Stimulated activated naive CD8-positive, alpha-beta T cell treated with anti-CD3 and anti-CD28 coated beads, Interleukin-15, Interleukin-2, amounts not matched to agents 100 U/mL and 50 U/mL, for 24 hours (primary cell): ENCODE measurements around the gene QRFP.

Source experiments
- ATAC-seq: fragments of 150-1000 bp; cut with Tn5 transposase; one replicate; pipeline ENCODE4 v1.10.0; 2021
- DNase-seq: peaks from one replicate; pipeline ENCODE4 v3.0.0; 2021

Gene QRFP

GRCh38 chr9:130871395-130872062, 25.1 kb downstream of the QRFP start:
- DNase-seq (no peak), ATAC-seq (no peak)

GRCh38 chr9:130870491-130871381, 25.9 kb downstream of the QRFP start:
- ATAC-seq = no peak
- no peak for DNase-seq

GRCh38 chr9:130869250-130869649, 27.4 kb downstream of the QRFP start:
- ATAC-seq (no peak), DNase-seq (no peak)

GRCh38 chr9:130868230-130868629, 28.4 kb downstream of the QRFP start:
- no peak for ATAC-seq

GRCh38 chr9:130867556-130867955, 29.1 kb downstream of the QRFP start:
- DNase-seq (no peak), ATAC-seq (no peak)

More at GRCh38 chr9:130868230-130868629, 28.4 kb downstream of the QRFP start:
- DNase-seq = no peak

- peak; percentile 59 for DNase-seq
- peak; percentile 49 for ATAC-seq
Observed at GRCh38 chr9:130866474-130866965, 30.1 kb downstream of the QRFP start.

- DNase-seq (no peak), ATAC-seq (no peak)
Observed at GRCh38 chr9:130865921-130866320, 30.7 kb downstream of the QRFP start.

- DNase-seq (no peak), ATAC-seq (no peak)
Observed at GRCh38 chr9:130864541-130864940, 32.1 kb downstream of the QRFP start.

- no peak for DNase-seq
- no peak for ATAC-seq
Observed at GRCh38 chr9:130862747-130863146, 33.9 kb downstream of the QRFP start.

- DNase-seq = no peak
- no peak for ATAC-seq
Observed at GRCh38 chr9:130862217-130862616, 34.4 kb downstream of the QRFP start.

GRCh38 chr9:130861372-130862180, 35.0 kb downstream of the QRFP start:
- no peak for ATAC-seq
- DNase-seq = no peak

GRCh38 chr9:130860458-130861316, 35.9 kb downstream of the QRFP start:
- DNase-seq (no peak), ATAC-seq (no peak)

- ATAC-seq (no peak), DNase-seq (no peak)
Observed at GRCh38 chr9:130858739-130859705, 37.6 kb downstream of the QRFP start.

- no peak for DNase-seq
- ATAC-seq = no peak
Observed at GRCh38 chr9:130857864-130858738, 38.5 kb downstream of the QRFP start.

- ATAC-seq = no peak
- DNase-seq = no peak
Observed at GRCh38 chr9:130856474-130856873, 40.1 kb downstream of the QRFP start.

GRCh38 chr9:130854835-130855234, 41.8 kb downstream of the QRFP start:
- no peak for DNase-seq
- no peak for ATAC-seq

- DNase-seq = no peak
- no peak for ATAC-seq
Observed at GRCh38 chr9:130854092-130854491, 42.5 kb downstream of the QRFP start.

- ATAC-seq (no peak), DNase-seq (no peak)
Observed at GRCh38 chr9:130852801-130853200, 43.8 kb downstream of the QRFP start.

- DNase-seq (no peak), ATAC-seq (no peak)
Observed at GRCh38 chr9:130849356-130849755, 47.3 kb downstream of the QRFP start.
